ENCODE measurements around the gene WDFY2. TPM values are rescaled to one million over a fixed set of nuclear protein-coding genes. Genes with fewer than 3 reads are reported as not detected.

WDFY2 gene
- total RNA-seq, 6 experiments from 2014 or later: 11.4 to 15.7 (median 13.4) TPM

GRCh38 chr13:51618626-51619025, 34.4 kb downstream of the WDFY2 start:
- Mint-ChIP-seq H3K27me3 (ENCODE audit: insufficient read depth) (no peaks in the 10 kb centered on the region), H3K9me3 (no peaks in the 10 kb centered on the region), H3K36me3 (ENCODE audit: low read depth) (0 out of 2 replicates have a peak, but pooled peaks cover 16% of the 10 kb centered on the region), H3K4me3 (peak overlapping the region; percentile 47), H3K27ac (peak overlapping the region; percentile 80), H3K4me1 (ENCODE audit: low read depth) (peaks cover 87% of the 10 kb centered on the region)
- no peak for DNase-seq
- TF ChIP-seq CTCF (IDR thresholded peaks at IDR 0.05): no peak

GRCh38 chr13:51619614-51620013, 35.4 kb downstream of the WDFY2 start:
- TF ChIP-seq CTCF (IDR thresholded peaks at IDR 0.05): no peak
- peak; percentile 87 for DNase-seq
- Mint-ChIP-seq H3K4me3 (peak overlapping the region; percentile 47; the same call in 1 of the 2 replicates), H3K4me1 (ENCODE audit: low read depth) (peaks cover 90% of the 10 kb centered on the region), H3K27ac (peak overlapping the region; percentile 80), H3K9me3 (no peaks in the 10 kb centered on the region), H3K27me3 (ENCODE audit: insufficient read depth) (no peaks in the 10 kb centered on the region), H3K36me3 (ENCODE audit: low read depth) (0 out of 2 replicates have a peak, but pooled peaks cover 16% of the 10 kb centered on the region)

- no peak for DNase-seq
- TF ChIP-seq CTCF (IDR thresholded peaks at IDR 0.05): no peak
- Mint-ChIP-seq H3K27ac (peak overlapping the region; percentile 80), H3K36me3 (ENCODE audit: low read depth) (0 out of 2 replicates have a peak, but pooled peaks cover 16% of the 10 kb centered on the region), H3K4me3 (peak overlapping the region; percentile 25), H3K27me3 (ENCODE audit: insufficient read depth) (no peaks in the 10 kb centered on the region), H3K9me3 (no peaks in the 10 kb centered on the region), H3K4me1 (ENCODE audit: low read depth) (peaks cover 92% of the 10 kb centered on the region)
Observed at GRCh38 chr13:51620165-51620983, 36.1 kb downstream of the WDFY2 start.

GRCh38 chr13:51621602-51622001, 37.3 kb downstream of the WDFY2 start:
- Mint-ChIP-seq H3K9me3 (no peaks in the 10 kb centered on the region), H3K4me1 (ENCODE audit: low read depth) (peaks cover 97% of the 10 kb centered on the region), H3K36me3 (ENCODE audit: low read depth) (0 out of 2 replicates have a peak, but pooled peaks cover 16% of the 10 kb centered on the region), H3K27me3 (ENCODE audit: insufficient read depth) (no peaks in the 10 kb centered on the region), H3K4me3 (no peak overlapping the region), H3K27ac (no peak overlapping the region)
- no peak for DNase-seq
- no peak for TF ChIP-seq CTCF (IDR thresholded peaks at IDR 0.05)

- Mint-ChIP-seq H3K9me3 (no peaks in the 10 kb centered on the region), H3K4me3 (no peak overlapping the region), H3K4me1 (ENCODE audit: low read depth) (peaks cover 86% of the 10 kb centered on the region), H3K36me3 (ENCODE audit: low read depth) (0 out of 2 replicates have a peak, but pooled peaks cover 16% of the 10 kb centered on the region), H3K27me3 (ENCODE audit: insufficient read depth) (no peaks in the 10 kb centered on the region), H3K27ac (peak overlapping the region; percentile 9; the same call in 1 of the 2 replicates)
- peak; percentile 29 for DNase-seq
- TF ChIP-seq CTCF (IDR thresholded peaks at IDR 0.05): no peak
Observed at GRCh38 chr13:51623473-51623872, 39.2 kb downstream of the WDFY2 start.
